Esophagus (tissue), 2 donors: ENCODE results near the gene AGBL4. TPM values are rescaled to one million over a fixed set of nuclear protein-coding genes. Genes with fewer than 3 reads are reported as not detected.

Source experiments
- H3K27ac ChIP-seq, 2 donors: one replicate each; pipeline ENCODE4 v1.5.1; 2013; ENCODE audit warnings: low read depth in 2 of 2, mild to moderate bottlenecking in 2 of 2, inconsistent platforms in 1 of 2, low read length in 1 of 2, moderate library complexity in 1 of 2
- H3K27me3 ChIP-seq, 2 donors: one replicate each; pipeline ENCODE4 v1.6.1; 2013; ENCODE audit warnings: low read length in 2 of 2, control low read depth in 1 of 2, mild to moderate bottlenecking in 1 of 2; ENCODE audit not compliant: insufficient read depth in 2 of 2, control insufficient read depth in 1 of 2
- H3K36me3 ChIP-seq, 2 donors: one replicate each; pipeline ENCODE4 v1.6.1; 2013; ENCODE audit warnings: low read length in 1 of 2; ENCODE audit not compliant: control insufficient read depth in 2 of 2, insufficient read depth in 2 of 2
- H3K4me1 ChIP-seq, 2 donors: one replicate each; pipeline ENCODE4 v1.6.1; 2013; ENCODE audit warnings: low read length in 1 of 2; ENCODE audit not compliant: control insufficient read depth in 2 of 2, insufficient read depth in 2 of 2
- H3K4me3 ChIP-seq, 2 donors: one replicate each; pipeline ENCODE4 v1.5.1; 2013; ENCODE audit warnings: low read length in 2 of 2, mild to moderate bottlenecking in 2 of 2, low read depth in 1 of 2, moderate library complexity in 1 of 2
- H3K9me3 ChIP-seq, 2 donors: one replicate each; pipeline ENCODE4 v1.6.1; 2013; ENCODE audit warnings: mild to moderate bottlenecking in 2 of 2, low read depth in 1 of 2, low read length in 1 of 2, moderate library complexity in 1 of 2; ENCODE audit not compliant: control insufficient read depth in 2 of 2, insufficient read depth in 1 of 2
- WGBS, 2 donors: extraction: QIAGEN DNeasy Blood & Tissue Kit; methylation state at CpG; one replicate each; pipeline ENCODE4 v1.1.7; 2013; 5-methylcytosine and 5-hydroxymethylcytosine counted together
- polyA plus RNA-seq, 2 donors: library from polyadenylated mRNA; stranded (reverse); fragments of 200-250 nt; gene quantifications; one replicate each; pipeline ENCODE4 v1.2.3, GENCODE V29; 2013
- donor health status: healthy with polysubstance abuse.
- donor health status: Bipolar disorder and iron deficiency.

Gene AGBL4
- polyA plus RNA-seq, 2 donors, result 0.02 TPM; not detected in 1

GRCh38 chr1:48870596-48870995 is 1153.2 kb downstream of the AGBL4 start:
- Histone ChIP-seq H3K9me3 (no peaks in the 10 kb centered on the region), H3K27me3 (no peaks in the 10 kb centered on the region), H3K36me3 (no peaks in the 10 kb centered on the region), H3K27ac (no peak overlapping the region), H3K4me1 (no peaks in the 10 kb centered on the region), H3K4me3 (no peak overlapping the region)
- 28 to 30% methylated on average over 3 of the region's 3 CpGs for WGBS, 2 donors

GRCh38 chr1:48869116-48869893 is 1154.4 kb downstream of the AGBL4 start:
- Histone ChIP-seq H3K36me3 (no peaks in the 10 kb centered on the region), H3K4me3 (no peak overlapping the region), H3K27ac (peak overlapping the region in 1 of 2 donors; percentile 37), H3K27me3 (no peaks in the 10 kb centered on the region), H3K9me3 (no peaks in the 10 kb centered on the region), H3K4me1 (no peaks in the 10 kb centered on the region)
- WGBS, 2 donors, result 37 to 58% methylated on average over 5 of the region's 5 CpGs

GRCh38 chr1:48864913-48865312 is 1158.8 kb downstream of the AGBL4 start:
- H3K27ac ChIP-seq, result no peak overlapping the region
- H3K36me3 ChIP-seq, result no peaks in the 10 kb centered on the region
- H3K4me3 ChIP-seq, result no peak overlapping the region
- H3K9me3 ChIP-seq, result no peaks in the 10 kb centered on the region
- no peaks in the 10 kb centered on the region for H3K4me1 ChIP-seq
- WGBS, 2 donors, result 45 to 48% methylated on average over 2 of the region's 2 CpGs
- no peaks in the 10 kb centered on the region for H3K27me3 ChIP-seq

GRCh38 chr1:48859456-48859855 is 1164.3 kb downstream of the AGBL4 start:
- Histone ChIP-seq H3K4me1 (no peaks in the 10 kb centered on the region), H3K9me3 (no peaks in the 10 kb centered on the region), H3K36me3 (no peaks in the 10 kb centered on the region), H3K27me3 (no peaks in the 10 kb centered on the region), H3K27ac (no peak overlapping the region), H3K4me3 (no peak overlapping the region)
- 25 to 38% methylated on average over 2 of the region's 2 CpGs for WGBS, 2 donors

GRCh38 chr1:48858200-48858920 is 1165.4 kb downstream of the AGBL4 start:
- Histone ChIP-seq H3K4me1 (no peaks in the 10 kb centered on the region), H3K27me3 (no peaks in the 10 kb centered on the region), H3K9me3 (no peaks in the 10 kb centered on the region), H3K36me3 (no peaks in the 10 kb centered on the region), H3K4me3 (no peak overlapping the region), H3K27ac (no peak overlapping the region)
- WGBS, 2 donors, result 53 to 58% methylated on average over 3 of the region's 3 CpGs

GRCh38 chr1:48853006-48853405 is 1170.7 kb downstream of the AGBL4 start:
- Histone ChIP-seq H3K4me1 (no peaks in the 10 kb centered on the region), H3K9me3 (no peaks in the 10 kb centered on the region), H3K4me3 (no peak overlapping the region), H3K27me3 (no peaks in the 10 kb centered on the region), H3K27ac (no peak overlapping the region), H3K36me3 (no peaks in the 10 kb centered on the region)

GRCh38 chr1:48851638-48852037 is 1172.1 kb downstream of the AGBL4 start:
- H3K27me3 ChIP-seq, result no peaks in the 10 kb centered on the region
- H3K36me3 ChIP-seq, result no peaks in the 10 kb centered on the region
- WGBS, 2 donors, result 51 to 54% methylated on average over 2 of the region's 2 CpGs
- no peak overlapping the region for H3K27ac ChIP-seq
- H3K4me3 ChIP-seq, result no peak overlapping the region
- no peaks in the 10 kb centered on the region for H3K4me1 ChIP-seq
- no peaks in the 10 kb centered on the region for H3K9me3 ChIP-seq

- 58 to 72% methylated on average over 2 of the region's 2 CpGs for WGBS, 2 donors
- Histone ChIP-seq H3K27ac (no peak overlapping the region), H3K27me3 (no peaks in the 10 kb centered on the region), H3K4me1 (no peaks in the 10 kb centered on the region), H3K4me3 (no peak overlapping the region), H3K36me3 (no peaks in the 10 kb centered on the region), H3K9me3 (no peaks in the 10 kb centered on the region)
Measured at GRCh38 chr1:48848035-48848434, 1175.7 kb downstream of the AGBL4 start.

- Histone ChIP-seq H3K4me3 (no peak overlapping the region), H3K27ac (no peak overlapping the region), H3K36me3 (no peaks in the 10 kb centered on the region), H3K4me1 (no peaks in the 10 kb centered on the region), H3K27me3 (peaks cover 0 to 3% of the 10 kb centered on the region in 2 donors), H3K9me3 (no peaks in the 10 kb centered on the region)
- 88 to 89% methylated on average over 1 of the region's 1 CpG for WGBS, 2 donors
Measured at GRCh38 chr1:48846441-48846840, 1177.3 kb downstream of the AGBL4 start.

- no peaks in the 10 kb centered on the region for H3K36me3 ChIP-seq
- peaks cover 0 to 3% of the 10 kb centered on the region in 2 donors for H3K27me3 ChIP-seq
- no peaks in the 10 kb centered on the region for H3K9me3 ChIP-seq
- no peak overlapping the region for H3K4me3 ChIP-seq
- no peak overlapping the region for H3K27ac ChIP-seq
- 69 to 86% methylated on average over 3 of the region's 3 CpGs for WGBS, 2 donors
- no peaks in the 10 kb centered on the region for H3K4me1 ChIP-seq
Measured at GRCh38 chr1:48844187-48844586, 1179.6 kb downstream of the AGBL4 start.
